Effector CD8-positive, alpha-beta T cell (primary cell): ENCODE data around the gene GMPPA.

Experiments used
- DNase-seq: peaks from one replicate; lab custom pipeline; 2025; lab: John Stamatoyannopoulos, UW

The GMPPA gene

GRCh38 chr2:219486380-219486959 lies 12.2 kb upstream of the GMPPA start:
- no peak for DNase-seq

GRCh38 chr2:219488149-219488843 lies 10.4 kb upstream of the GMPPA start:
- no peak for DNase-seq

- DNase-seq, result no peak
Measured at GRCh38 chr2:219488844-219489194, 9.9 kb upstream of the GMPPA start.

GRCh38 chr2:219489315-219489714 lies 9.4 kb upstream of the GMPPA start:
- no peak for DNase-seq

GRCh38 chr2:219490186-219490585 lies 8.5 kb upstream of the GMPPA start:
- DNase-seq, result no peak

GRCh38 chr2:219490600-219491130 lies 8.0 kb upstream of the GMPPA start:
- DNase-seq, result no peak

GRCh38 chr2:219491278-219491963 lies 7.3 kb upstream of the GMPPA start:
- DNase-seq, result no peak

- no peak for DNase-seq
Measured at GRCh38 chr2:219492575-219492974, 6.1 kb upstream of the GMPPA start.

GRCh38 chr2:219493086-219493485 lies 5.6 kb upstream of the GMPPA start:
- DNase-seq, result no peak

GRCh38 chr2:219494952-219495530 lies 3.6 kb upstream of the GMPPA start:
- no peak for DNase-seq

GRCh38 chr2:219495531-219496122 lies 3.1 kb upstream of the GMPPA start:
- peak; percentile 46 for DNase-seq

- no peak for DNase-seq
Measured at GRCh38 chr2:219496247-219496824, 2.4 kb upstream of the GMPPA start.

GRCh38 chr2:219496825-219497494 lies 1.7 kb upstream of the GMPPA start:
- no peak for DNase-seq

- no peak for DNase-seq
Measured at GRCh38 chr2:219497495-219498279, 1.0 kb upstream of the GMPPA start.

GRCh38 chr2:219499058-219499307 lies 292 bp downstream of the GMPPA start:
- DNase-seq, result no peak

- no peak for DNase-seq
Measured at GRCh38 chr2:219499555-219499954, 864 bp downstream of the GMPPA start.

GRCh38 chr2:219500135-219500534 lies 1.4 kb downstream of the GMPPA start:
- DNase-seq, result no peak

- no peak for DNase-seq
Measured at GRCh38 chr2:219501849-219502248, 3.2 kb downstream of the GMPPA start.

- DNase-seq, result no peak
Measured at GRCh38 chr2:219502618-219503017, 3.9 kb downstream of the GMPPA start.

GRCh38 chr2:219505585-219505984 lies 6.9 kb downstream of the GMPPA start:
- DNase-seq, result no peak
